ENCODE data around the gene RNPEP.
A peak's percentile ranks its signal among the peaks of the same experiment; 100 is the strongest.

The RNPEP gene

GRCh38 chr1:202005958-202006357 lies 23.5 kb downstream of the RNPEP start:
- no peaks in the 10 kb centered on the region for H3K4me1 ChIP-seq (ENCODE audit: control insufficient read depth, insufficient read depth, low read length)
- peaks cover 23% of the 10 kb centered on the region for H3K36me3 ChIP-seq (ENCODE audit: control insufficient read depth, insufficient read depth, low read length)
- H3K27me3 ChIP-seq (ENCODE audit: control insufficient read depth, insufficient read depth, low read length) = no peaks in the 10 kb centered on the region
- H3K4me3 ChIP-seq (ENCODE audit: low read length) = no peak overlapping the region
- no peak overlapping the region for H3K9ac ChIP-seq (ENCODE audit: low read length)
- H3K27ac ChIP-seq (ENCODE audit: low read depth, low read length) = no peak overlapping the region

GRCh38 chr1:202007304-202007703 lies 24.9 kb downstream of the RNPEP start:
- Histone ChIP-seq H3K27me3 (ENCODE audit: control insufficient read depth, insufficient read depth, low read length) (no peaks in the 10 kb centered on the region), H3K9ac (ENCODE audit: low read length) (no peak overlapping the region), H3K27ac (ENCODE audit: low read depth, low read length) (no peak overlapping the region), H3K4me1 (ENCODE audit: control insufficient read depth, insufficient read depth, low read length) (no peaks in the 10 kb centered on the region), H3K4me3 (ENCODE audit: low read length) (peak overlapping the region; percentile 39), H3K36me3 (ENCODE audit: control insufficient read depth, insufficient read depth, low read length) (peaks cover 24% of the 10 kb centered on the region)

- H3K27me3 ChIP-seq (ENCODE audit: control insufficient read depth, insufficient read depth, low read length) = no peaks in the 10 kb centered on the region
- H3K27ac ChIP-seq (ENCODE audit: low read depth, low read length) = no peak overlapping the region
- peaks cover 25% of the 10 kb centered on the region for H3K36me3 ChIP-seq (ENCODE audit: control insufficient read depth, insufficient read depth, low read length)
- no peaks in the 10 kb centered on the region for H3K4me1 ChIP-seq (ENCODE audit: control insufficient read depth, insufficient read depth, low read length)
- no peak overlapping the region for H3K9ac ChIP-seq (ENCODE audit: low read length)
- H3K4me3 ChIP-seq (ENCODE audit: low read length) = peak overlapping the region; percentile 39
These were observed 25.5 kb downstream of the RNPEP start for GRCh38 chr1:202007805-202008489.

- peak overlapping the region; percentile 49 for H3K4me3 ChIP-seq (ENCODE audit: low read length)
- H3K36me3 ChIP-seq (ENCODE audit: control insufficient read depth, insufficient read depth, low read length) = peaks cover 20% of the 10 kb centered on the region
- H3K4me1 ChIP-seq (ENCODE audit: control insufficient read depth, insufficient read depth, low read length) = no peaks in the 10 kb centered on the region
- no peaks in the 10 kb centered on the region for H3K27me3 ChIP-seq (ENCODE audit: control insufficient read depth, insufficient read depth, low read length)
- H3K27ac ChIP-seq (ENCODE audit: low read depth, low read length) = no peak overlapping the region
- H3K9ac ChIP-seq (ENCODE audit: low read length) = peak overlapping the region; percentile 38
These were observed 27.1 kb downstream of the RNPEP start for GRCh38 chr1:202009326-202010179.

GRCh38 chr1:202010180-202011015 lies 27.9 kb downstream of the RNPEP start, which contains the start of gene ELF3:
ELF3 (plus strand) TSS chr1:202010587; CDS start chr1:202011137, 550 bp downstream.
- peaks cover 13% of the 10 kb centered on the region for H3K36me3 ChIP-seq (ENCODE audit: control insufficient read depth, insufficient read depth, low read length)
- H3K4me1 ChIP-seq (ENCODE audit: control insufficient read depth, insufficient read depth, low read length) = no peaks in the 10 kb centered on the region
- H3K27ac ChIP-seq (ENCODE audit: low read depth, low read length) = no peak within 1 kb of the TSS
- H3K27me3 ChIP-seq (ENCODE audit: control insufficient read depth, insufficient read depth, low read length) = no peaks in the 10 kb centered on the region
- peak within 1 kb of the TSS; percentile 90 for H3K9ac ChIP-seq (ENCODE audit: low read length)
- peak within 1 kb of the TSS; percentile 58 for H3K4me3 ChIP-seq (ENCODE audit: low read length)

- H3K4me1 ChIP-seq (ENCODE audit: control insufficient read depth, insufficient read depth, low read length) = no peaks in the 10 kb centered on the region
- no peak overlapping the region for H3K27ac ChIP-seq (ENCODE audit: low read depth, low read length)
- H3K36me3 ChIP-seq (ENCODE audit: control insufficient read depth, insufficient read depth, low read length) = peaks cover 10% of the 10 kb centered on the region
- no peaks in the 10 kb centered on the region for H3K27me3 ChIP-seq (ENCODE audit: control insufficient read depth, insufficient read depth, low read length)
- peak overlapping the region; percentile 58 for H3K4me3 ChIP-seq (ENCODE audit: low read length)
- H3K9ac ChIP-seq (ENCODE audit: low read length) = peak overlapping the region; percentile 50
These were observed 29.5 kb downstream of the RNPEP start for GRCh38 chr1:202011994-202012393.

- peak overlapping the region; percentile 50 for H3K9ac ChIP-seq (ENCODE audit: low read length)
- no peak overlapping the region for H3K27ac ChIP-seq (ENCODE audit: low read depth, low read length)
- peak overlapping the region; percentile 58 for H3K4me3 ChIP-seq (ENCODE audit: low read length)
These were observed 30.4 kb downstream of the RNPEP start for GRCh38 chr1:202012544-202013478.

GRCh38 chr1:202013603-202014002 lies 31.2 kb downstream of the RNPEP start:
- H3K27me3 ChIP-seq (ENCODE audit: control insufficient read depth, insufficient read depth, low read length) = no peaks in the 10 kb centered on the region
- H3K4me1 ChIP-seq (ENCODE audit: control insufficient read depth, insufficient read depth, low read length) = no peaks in the 10 kb centered on the region
- H3K4me3 ChIP-seq (ENCODE audit: low read length) = peak overlapping the region; percentile 58
- no peak overlapping the region for H3K27ac ChIP-seq (ENCODE audit: low read depth, low read length)
- peak overlapping the region; percentile 50 for H3K9ac ChIP-seq (ENCODE audit: low read length)
- peaks cover 10% of the 10 kb centered on the region for H3K36me3 ChIP-seq (ENCODE audit: control insufficient read depth, insufficient read depth, low read length)

More at GRCh38 chr1:202012544-202013478, 30.4 kb downstream of the RNPEP start:
- peaks cover 10% of the 10 kb centered on the region for H3K36me3 ChIP-seq (ENCODE audit: control insufficient read depth, insufficient read depth, low read length)
- no peaks in the 10 kb centered on the region for H3K4me1 ChIP-seq (ENCODE audit: control insufficient read depth, insufficient read depth, low read length)
- H3K27me3 ChIP-seq (ENCODE audit: control insufficient read depth, insufficient read depth, low read length) = no peaks in the 10 kb centered on the region

GRCh38 chr1:202014060-202014459 lies 31.6 kb downstream of the RNPEP start:
- Histone ChIP-seq H3K4me3 (ENCODE audit: low read length) (peak overlapping the region; percentile 58), H3K27ac (ENCODE audit: low read depth, low read length) (no peak overlapping the region), H3K27me3 (ENCODE audit: control insufficient read depth, insufficient read depth, low read length) (no peaks in the 10 kb centered on the region), H3K36me3 (ENCODE audit: control insufficient read depth, insufficient read depth, low read length) (peaks cover 10% of the 10 kb centered on the region), H3K9ac (ENCODE audit: low read length) (peak overlapping the region; percentile 50), H3K4me1 (ENCODE audit: control insufficient read depth, insufficient read depth, low read length) (no peaks in the 10 kb centered on the region)

GRCh38 chr1:202014915-202015661 lies 32.6 kb downstream of the RNPEP start:
- no peak overlapping the region for H3K27ac ChIP-seq (ENCODE audit: low read depth, low read length)
- peak overlapping the region; percentile 25 for H3K9ac ChIP-seq (ENCODE audit: low read length)
- H3K27me3 ChIP-seq (ENCODE audit: control insufficient read depth, insufficient read depth, low read length) = no peaks in the 10 kb centered on the region
- peaks cover 10% of the 10 kb centered on the region for H3K36me3 ChIP-seq (ENCODE audit: control insufficient read depth, insufficient read depth, low read length)
- H3K4me3 ChIP-seq (ENCODE audit: low read length) = peak overlapping the region; percentile 60
- H3K4me1 ChIP-seq (ENCODE audit: control insufficient read depth, insufficient read depth, low read length) = no peaks in the 10 kb centered on the region

- peak overlapping the region; percentile 60 for H3K4me3 ChIP-seq (ENCODE audit: low read length)
- no peak overlapping the region for H3K9ac ChIP-seq (ENCODE audit: low read length)
- H3K4me1 ChIP-seq (ENCODE audit: control insufficient read depth, insufficient read depth, low read length) = no peaks in the 10 kb centered on the region
- no peaks in the 10 kb centered on the region for H3K27me3 ChIP-seq (ENCODE audit: control insufficient read depth, insufficient read depth, low read length)
- H3K36me3 ChIP-seq (ENCODE audit: control insufficient read depth, insufficient read depth, low read length) = peaks cover 10% of the 10 kb centered on the region
- no peak overlapping the region for H3K27ac ChIP-seq (ENCODE audit: low read depth, low read length)
These were observed 33.2 kb downstream of the RNPEP start for GRCh38 chr1:202015662-202015937.

Measured in rectal smooth muscle tissue (tissue), 1 donor.